Endothelial cell of umbilical vein (primary cell): ENCODE results near the gene SLC38A10. TPM values are rescaled to one million over a fixed set of nuclear protein-coding genes. Genes with fewer than 3 reads are reported as not detected.

Experiments
- BruUV-seq: library from RNA; stranded (reverse); fragments of 400-500 nt; replicated peaks from 2 replicates; lab custom pipeline; 2021; lab: Mats Ljungman, UMichigan
- CTCF ChIA-PET: fragments of 300-600, 350-600 bp; sonication (Branson Sonifier 250); formaldehyde crosslinking; loops from one replicate; lab custom pipeline; 2021; ENCODE audit warnings: antibody characterized with exemption, inconsistent platforms; lab: Charles Lee
- POLR2A ChIA-PET: fragments of 300-600, 350-600 bp; sonication (Branson Sonifier 250); formaldehyde crosslinking; loops from one replicate; lab custom pipeline; 2021; ENCODE audit warnings: antibody characterized with exemption, inconsistent platforms; lab: Charles Lee
- DNase-seq: peaks from one replicate; pipeline ENCODE4 v3.0.0-alpha.2; 2011; ENCODE audit warnings: low read depth, low spot score
- FAIRE-seq: peaks from 2 replicates; lab custom pipeline; 2011; peaks lifted over from hg19 to GRCh38; lab: Jason Lieb, UNC
- H2AFZ ChIP-seq: 2 replicates; pipeline ENCODE4 v1.6.0; 2012; ENCODE audit warnings: low read depth, low read length, control low read depth, inconsistent platforms
- H3K27ac ChIP-seq: 2 replicates; pipeline ENCODE4 v1.5.1; 2011; ENCODE audit warnings: low read depth, mild to moderate bottlenecking, control low read depth, low read length, moderate library complexity; ENCODE audit not compliant: insufficient read depth
- H3K27me3 ChIP-seq, 2 experiments: 2 replicates each; pipeline versions ENCODE4 v1.6.0 to v1.6.1; 2011; ENCODE audit warnings: low read length in 2 of 2, mixed read lengths in 1 of 2; ENCODE audit not compliant: control insufficient read depth in 2 of 2, insufficient read depth in 2 of 2
- H3K36me3 ChIP-seq, 2 experiments: 2 replicates in 1 of 2; 3 replicates in 1 of 2; pipeline ENCODE4 v1.5.1; 2011; ENCODE audit warnings: low read length in 2 of 2, mild to moderate bottlenecking in 1 of 2, moderate library complexity in 1 of 2; ENCODE audit not compliant: control insufficient read depth in 2 of 2, insufficient read depth in 2 of 2; ENCODE audit errors: extremely low read depth in 1 of 2
- H3K4me1 ChIP-seq: 3 replicates; pipeline ENCODE4 v1.5.1; 2011; ENCODE audit warnings: mild to moderate bottlenecking, low read length; ENCODE audit not compliant: control insufficient read depth, insufficient read depth; ENCODE audit errors: extremely low read depth
- H3K4me2 ChIP-seq: 2 replicates; pipeline ENCODE4 v1.6.1; 2011; ENCODE audit warnings: low read length, control low read depth, mixed read lengths; ENCODE audit not compliant: insufficient read depth
- H3K4me3 ChIP-seq, 3 experiments: fragments of 200-600 bp in 1 of 3; sonication (generic), shearing (Covaris generic) in 1 of 3; replicated peaks in 1 of 3; 2 replicates each; pipeline ENCODE4 v1.5.1; 2011 to 2016; ENCODE audit warnings: control low read depth in 3 of 3, low read length in 3 of 3, mild to moderate bottlenecking in 2 of 3, inconsistent platforms in 1 of 3, low read depth in 1 of 3, moderate library complexity in 1 of 3; ENCODE audit not compliant: insufficient read depth in 1 of 3
- H3K79me2 ChIP-seq: 2 replicates; pipeline ENCODE4 v1.6.0; 2012; ENCODE audit warnings: low read length, inconsistent platforms; ENCODE audit not compliant: control insufficient read depth, insufficient read depth
- H3K9ac ChIP-seq: replicated peaks from 2 replicates; pipeline ENCODE3; 2011; ENCODE audit warnings: low read length, control low read depth; ENCODE audit not compliant: insufficient read depth; ENCODE audit errors: extremely low read depth
- H3K9me1 ChIP-seq: replicated peaks from 3 replicates; pipeline ENCODE4 v1.6.0; 2011; ENCODE audit warnings: mild to moderate bottlenecking, low read length; ENCODE audit not compliant: control insufficient read depth, insufficient read depth; ENCODE audit errors: extremely low read depth
- H3K9me3 ChIP-seq: replicated peaks from 2 replicates; pipeline ENCODE4 v1.5.1; 2012; ENCODE audit warnings: low read length, inconsistent platforms; ENCODE audit not compliant: control insufficient read depth, insufficient read depth
- H4K20me1 ChIP-seq: replicated peaks from 2 replicates; pipeline ENCODE3; 2011; ENCODE audit warnings: mild to moderate bottlenecking, low read length; ENCODE audit not compliant: control insufficient read depth, insufficient read depth; ENCODE audit errors: extremely low read depth
- CTCF ChIP-seq, 2 donors: IDR thresholded peaks; 1 replicate in 1 of 2; 2 replicates in 1 of 2; pipeline ENCODE4 v1.5.1; 2011; ENCODE audit warnings: low read length in 2 of 2, mild to moderate bottlenecking in 2 of 2, moderate library complexity in 2 of 2, control low read depth in 1 of 2, inconsistent platforms in 1 of 2, low read depth in 1 of 2; ENCODE audit not compliant: insufficient read depth in 1 of 2; ENCODE audit errors: extremely low read depth in 1 of 2
- EZH2 ChIP-seq: IDR thresholded peaks from 2 replicates; pipeline ENCODE4 v1.6.1; 2012; ENCODE audit warnings: borderline replicate concordance, low read depth, mild to moderate bottlenecking, moderate library complexity, low read length, inconsistent platforms; ENCODE audit not compliant: severe bottlenecking
- FOS ChIP-seq: IDR thresholded peaks from 2 replicates; pipeline ENCODE4 v1.6.1; 2011; ENCODE audit warnings: mild to moderate bottlenecking, low read length, moderate library complexity, borderline replicate concordance; ENCODE audit not compliant: insufficient read depth
- GATA2 ChIP-seq: IDR thresholded peaks from 2 replicates; pipeline ENCODE4 v1.7.0; 2011; ENCODE audit warnings: low read depth, mild to moderate bottlenecking, moderate library complexity, mixed read lengths, low read length; ENCODE audit not compliant: insufficient read length, insufficient read depth
- JUN ChIP-seq: IDR thresholded peaks from 2 replicates; pipeline ENCODE4 v1.6.1; 2011; ENCODE audit warnings: borderline replicate concordance, low read depth; ENCODE audit not compliant: insufficient read length, insufficient read depth
- MYC ChIP-seq: IDR thresholded peaks from one replicate; pipeline ENCODE4 v1.6.1; 2011; ENCODE audit warnings: mild to moderate bottlenecking, low read depth, low read length
- POLR2A ChIP-seq: IDR thresholded peaks from 2 replicates; pipeline ENCODE4 v1.6.1; 2012; ENCODE audit warnings: low read depth, mild to moderate bottlenecking, control low read depth, low read length
- POLR2AphosphoS5 ChIP-seq: IDR thresholded peaks from 2 replicates; pipeline ENCODE4 v1.6.1; 2012; ENCODE audit warnings: low read depth, mild to moderate bottlenecking, control low read depth, low read length, moderate library complexity; ENCODE audit not compliant: insufficient read depth
- dilution Hi-C: fragments of 300-500 bp; cut with MboI; formaldehyde crosslinking; loops from one replicate; pipeline ENCODE4 v1.15.0; 2019; ENCODE audit warnings: low sequenced_read_pairs; ENCODE audit not compliant: extremely low pct_ligation_motif_present
- intact Hi-C: fragments of 100-400 bp; cut with micrococcal nuclease; formaldehyde crosslinking; loops from one replicate; pipeline ENCODE4 v1.10.0; 2022
- polyA plus RNA-seq, 4 experiments: library from polyadenylated mRNA; depleted of rRNA in 3 of 4; stranded (reverse) in 3 of 4; unstranded in 1 of 4; fragments of >200 nt; gene quantifications; 2 replicates each; pipeline versions ENCODE4 v1.2.1 to v1.2.3, GENCODE V29; 2011 to 2012; ENCODE audit warnings: missing spikeins in 1 of 4
- total RNA-seq: library from RNA; stranded (reverse); gene quantifications from 2 replicates; pipeline ENCODE4 v1.2.3, GENCODE V29; 2021

SLC38A10 gene
- total and polyA plus RNA-seq, 2 donors (not counting 3 experiments of a cell fraction or from before 2014, with no cell fraction given), result 72.7 to 113 TPM

GRCh38 chr17:81306491-81306890 is 11.4 kb upstream of the SLC38A10 start:
- TF ChIP-seq JUN, result no peak
- TF ChIP-seq FOS, result no peak
- no peak for TF ChIP-seq EZH2
- no peak for TF ChIP-seq CTCF (IDR thresholded peaks at IDR 0.05; ENCODE audit: extremely low read depth in 1 of 2, insufficient read depth in 1 of 2, low read depth in 1 of 2, low read length in 2 of 2)
- CTCF ChIA-PET, result interaction anchor here (0.6 to 1.3 kb wide), 2 partner anchors 8 to 14 kb away, joined by 3 to 5 read pairs; no protein-coding TSS in a partner anchor
- Histone ChIP-seq H3K4me1 (peaks cover 2% of the 10 kb centered on the region), H3K4me3 (no peak overlapping the region), H3K9ac (no peak overlapping the region), H3K27me3 (no peaks in the 10 kb centered on the region), H4K20me1 (no peaks in the 10 kb centered on the region), H3K9me3 (no peaks in the 10 kb centered on the region), H3K36me3 (no peaks in the 10 kb centered on the region), H3K4me2 (no peak overlapping the region), H2AFZ (no peak overlapping the region), H3K9me1 (no peaks in the 10 kb centered on the region), H3K27ac (no peak overlapping the region), H3K79me2 (no peaks in the 10 kb centered on the region)
- FAIRE-seq (no peak), DNase-seq (no peak)
- no TSS peak for BruUV-seq
- dilution Hi-C loops, result no loop called here
- intact Hi-C loops, result no loop called here
- POLR2A ChIA-PET, result no interaction called here

DNA sequence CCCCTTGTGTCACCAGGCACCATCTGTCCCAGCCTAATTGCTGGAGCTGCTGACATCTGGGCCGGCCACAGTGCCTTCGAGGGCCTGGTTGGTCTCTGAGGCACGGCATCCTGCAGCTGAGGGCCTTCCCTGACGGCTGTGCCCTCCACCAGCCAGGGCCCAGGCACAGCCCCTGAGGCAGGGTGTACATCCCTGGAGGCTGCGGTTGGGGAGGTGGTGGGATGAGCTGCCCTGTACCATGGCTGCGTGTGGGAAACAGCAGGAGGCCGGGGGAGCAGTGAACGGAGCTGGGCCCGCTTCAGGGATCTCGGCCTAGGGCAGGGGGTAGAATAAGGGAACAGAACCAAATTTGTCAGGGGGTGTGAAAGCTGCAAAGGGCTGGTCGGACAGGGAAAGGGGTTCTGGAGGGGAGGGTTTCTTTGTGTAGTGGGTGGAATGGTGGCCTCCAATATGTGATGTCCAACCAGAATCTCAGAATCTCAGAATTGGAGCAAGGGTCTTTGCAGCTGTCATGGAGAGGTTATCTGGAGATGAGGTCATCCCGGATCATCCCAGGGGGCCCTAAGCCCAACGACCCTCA is 10.0 kb upstream of the SLC38A10 start:
- DNase-seq (no peak), FAIRE-seq (no peak)
- Histone ChIP-seq H4K20me1 (no peaks in the 10 kb centered on the region), H3K27ac (no peak overlapping the region), H3K27me3 (no peaks in the 10 kb centered on the region), H3K4me1 (peaks cover 2% of the 10 kb centered on the region), H3K9ac (no peak overlapping the region), H3K79me2 (no peaks in the 10 kb centered on the region), H3K36me3 (no peaks in the 10 kb centered on the region), H2AFZ (no peak overlapping the region), H3K4me3 (no peak overlapping the region), H3K9me3 (no peaks in the 10 kb centered on the region), H3K9me1 (no peaks in the 10 kb centered on the region), H3K4me2 (no peak overlapping the region)
- no peak for TF ChIP-seq POLR2A
- TF ChIP-seq GATA2, result no peak
- no peak for TF ChIP-seq MYC
- no peak for TF ChIP-seq CTCF (IDR thresholded peaks at IDR 0.05; ENCODE audit: extremely low read depth in 1 of 2, insufficient read depth in 1 of 2, low read depth in 1 of 2, low read length in 2 of 2)
- no peak for TF ChIP-seq POLR2AphosphoS5
- no peak for TF ChIP-seq FOS
- dilution Hi-C loops (no loop called here), intact Hi-C loops (no loop called here)
- BruUV-seq, result no TSS peak
- ChIA-PET POLR2A (no interaction called here), CTCF (interaction anchor here (1.3 to 1.4 kb wide), 2 partner anchors 13 to 60 kb away, joined by 5 read pairs; no protein-coding TSS in a partner anchor)
